Neural cell (in vitro differentiated cells): ENCODE results near the gene RBM20.

Source experiments
- CTCF ChIP-seq: fragments of 450-650 bp; IDR thresholded peaks from 2 replicates; pipeline ENCODE4 v1.5.1; 2014; ENCODE audit warnings: antibody characterized with exemption, mild to moderate bottlenecking, moderate library complexity; ENCODE audit not compliant: poor library complexity, severe bottlenecking
- RAD21 ChIP-seq: fragments of 450-650 bp; conservative IDR thresholded peaks from 2 replicates; pipeline ENCODE4 v1.6.1; 2014; ENCODE audit warnings: antibody characterized with exemption, mild to moderate bottlenecking, moderate library complexity

- no peak for TF ChIP-seq CTCF
- no peak for TF ChIP-seq RAD21
Observed at GRCh38 chr10:110817614-110818013, 173.5 kb downstream of the RBM20 start.
